Large intestine (tissue), 3 donors: ENCODE measurements around the gene ME3. TPM values are rescaled to one million over a fixed set of nuclear protein-coding genes. Genes with fewer than 3 reads are reported as not detected.

Experiments
- DNase-seq, 2 donors: peaks; one replicate each; pipeline versions ENCODE4 v3.0.0 to v3.0.0-alpha.2; 2013
- H3K27ac ChIP-seq: one replicate; pipeline ENCODE4 v1.5.1; 2013; ENCODE audit warnings: low read length
- H3K27me3 ChIP-seq: 2 replicates; pipeline ENCODE4 v1.6.1; 2013; ENCODE audit warnings: low read length; ENCODE audit not compliant: control insufficient read depth, insufficient read depth
- H3K36me3 ChIP-seq: 2 replicates; pipeline ENCODE4 v1.6.1; 2013; ENCODE audit warnings: low read length; ENCODE audit not compliant: control insufficient read depth, insufficient read depth
- H3K4me1 ChIP-seq: one replicate; pipeline ENCODE4 v1.6.1; 2013; ENCODE audit warnings: low read length; ENCODE audit not compliant: control insufficient read depth, insufficient read depth
- H3K4me3 ChIP-seq: one replicate; pipeline ENCODE4 v1.5.1; 2013; ENCODE audit warnings: low read length
- H3K9me3 ChIP-seq: one replicate; pipeline ENCODE4 v1.6.1; 2013; ENCODE audit warnings: mild to moderate bottlenecking, low read depth, low read length, moderate library complexity; ENCODE audit not compliant: control insufficient read depth
- WGBS: methylation state at CpG from one replicate; pipeline ENCODE4 v1.1.5; 2013; ENCODE audit warnings: low lambda C conversion rate; ENCODE audit not compliant: insufficient coverage; 5-methylcytosine and 5-hydroxymethylcytosine counted together
- polyA plus RNA-seq: library from polyadenylated mRNA; unstranded; fragments of 120-200 nt; gene quantifications from one replicate; pipeline ENCODE4 v1.2.1, GENCODE V29; 2013

Gene ME3
- polyA plus RNA-seq, 1 donor: 25.0 TPM

- WGBS: no CpG with 5 or more reads among the region's 5 CpGs
- Histone ChIP-seq H3K9me3 (no peaks in the 10 kb centered on the region), H3K27ac (no peak overlapping the region), H3K36me3 (peaks cover 6% of the 10 kb centered on the region), H3K4me3 (no peak overlapping the region), H3K27me3 (no peaks in the 10 kb centered on the region), H3K4me1 (no peaks in the 10 kb centered on the region)
- DNase-seq: no peak
Measured at GRCh38 chr11:86449993-86450629, 222.3 kb downstream of the ME3 start.

- WGBS: 100% methylated on average over 1 of the region's 3 CpGs
- H3K9me3 ChIP-seq: no peaks in the 10 kb centered on the region
- H3K27ac ChIP-seq: no peak overlapping the region
- no peak for DNase-seq
- H3K4me1 ChIP-seq: no peaks in the 10 kb centered on the region
- H3K4me3 ChIP-seq: no peak overlapping the region
- peaks cover 11% of the 10 kb centered on the region for H3K36me3 ChIP-seq
- H3K27me3 ChIP-seq: no peaks in the 10 kb centered on the region
Measured at GRCh38 chr11:86447763-86448480, 224.5 kb downstream of the ME3 start.

- no peak overlapping the region for H3K4me3 ChIP-seq
- peaks cover 11% of the 10 kb centered on the region for H3K36me3 ChIP-seq
- no CpG with 5 or more reads among the region's 12 CpGs for WGBS
- H3K9me3 ChIP-seq: no peaks in the 10 kb centered on the region
- H3K27me3 ChIP-seq: no peaks in the 10 kb centered on the region
- H3K4me1 ChIP-seq: no peaks in the 10 kb centered on the region
- no peak for DNase-seq
- H3K27ac ChIP-seq: no peak overlapping the region
Measured at GRCh38 chr11:86446924-86447285, 225.5 kb downstream of the ME3 start.

- DNase-seq: no peak
- no peak overlapping the region for H3K27ac ChIP-seq
- H3K9me3 ChIP-seq: no peaks in the 10 kb centered on the region
- no CpG with 5 or more reads among the region's 8 CpGs for WGBS
- no peaks in the 10 kb centered on the region for H3K27me3 ChIP-seq
- no peaks in the 10 kb centered on the region for H3K4me1 ChIP-seq
- no peak overlapping the region for H3K4me3 ChIP-seq
- H3K36me3 ChIP-seq: peaks cover 11% of the 10 kb centered on the region
Measured at GRCh38 chr11:86446163-86446923, 226.1 kb downstream of the ME3 start.

- H3K27me3 ChIP-seq: no peaks in the 10 kb centered on the region
- DNase-seq: no peak
- H3K4me3 ChIP-seq: no peak overlapping the region
- 83% methylated on average over 1 of the region's 1 CpG for WGBS
- H3K27ac ChIP-seq: no peak overlapping the region
- H3K9me3 ChIP-seq: no peaks in the 10 kb centered on the region
- peaks cover 11% of the 10 kb centered on the region for H3K36me3 ChIP-seq
- H3K4me1 ChIP-seq: no peaks in the 10 kb centered on the region
Measured at GRCh38 chr11:86444981-86445380, 227.4 kb downstream of the ME3 start.

GRCh38 chr11:86443415-86443814 is 229.0 kb downstream of the ME3 start:
- no peak overlapping the region for H3K4me3 ChIP-seq
- DNase-seq: no peak
- no peaks in the 10 kb centered on the region for H3K9me3 ChIP-seq
- no peaks in the 10 kb centered on the region for H3K27me3 ChIP-seq
- peaks cover 11% of the 10 kb centered on the region for H3K36me3 ChIP-seq
- no CpG with 5 or more reads among the region's 1 CpG for WGBS
- no peaks in the 10 kb centered on the region for H3K4me1 ChIP-seq
- H3K27ac ChIP-seq: no peak overlapping the region

DNA sequence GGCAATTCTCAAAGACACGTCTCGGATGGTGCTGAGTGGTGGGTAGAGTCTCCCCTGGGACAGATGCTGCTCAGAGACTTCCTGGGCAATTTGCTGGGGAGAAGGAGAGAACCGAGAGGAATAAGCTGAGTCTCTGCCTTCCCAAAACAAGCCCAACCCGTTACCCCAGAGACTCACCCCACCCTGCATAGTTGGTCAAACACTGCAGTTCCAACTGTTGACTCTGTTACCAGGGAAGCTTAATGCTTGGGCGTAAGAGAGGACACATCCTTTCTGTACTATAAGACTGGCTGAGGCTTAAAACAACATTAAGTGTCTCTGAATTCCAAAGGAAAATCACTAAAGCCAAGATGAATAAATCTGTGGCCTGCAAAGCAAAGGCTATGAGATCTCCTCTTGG is 229.6 kb downstream of the ME3 start:
- Histone ChIP-seq H3K36me3 (peaks cover 11% of the 10 kb centered on the region), H3K9me3 (no peaks in the 10 kb centered on the region), H3K27ac (no peak overlapping the region), H3K27me3 (no peaks in the 10 kb centered on the region), H3K4me1 (no peaks in the 10 kb centered on the region), H3K4me3 (no peak overlapping the region)
- WGBS: no CpG with 5 or more reads among the region's 5 CpGs
- no peak for DNase-seq

DNA sequence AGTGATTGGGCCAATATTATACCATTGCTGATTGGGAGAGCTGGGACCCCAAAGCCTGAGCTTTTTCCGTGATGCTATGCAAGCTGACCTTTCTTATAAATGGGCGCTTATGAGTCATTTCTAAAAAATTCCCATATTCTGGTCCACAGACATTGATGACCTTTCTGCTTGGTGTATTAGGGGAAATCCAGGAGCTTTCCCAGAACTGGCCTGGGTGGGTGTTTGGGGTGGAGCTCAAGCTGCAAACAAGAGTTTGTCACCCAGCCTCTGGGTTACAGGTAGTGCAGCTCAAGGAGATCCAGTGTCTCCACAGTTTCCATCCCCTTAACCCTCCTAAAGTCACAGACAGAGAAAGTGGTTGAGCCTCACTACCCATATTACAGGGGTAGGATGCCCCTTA is 230.0 kb downstream of the ME3 start:
- no peaks in the 10 kb centered on the region for H3K27me3 ChIP-seq
- no peak overlapping the region for H3K27ac ChIP-seq
- no peak overlapping the region for H3K4me3 ChIP-seq
- DNase-seq: no peak
- no peaks in the 10 kb centered on the region for H3K9me3 ChIP-seq
- no CpG with 5 or more reads among the region's 2 CpGs for WGBS
- peaks cover 11% of the 10 kb centered on the region for H3K36me3 ChIP-seq
- H3K4me1 ChIP-seq: no peaks in the 10 kb centered on the region

DNA sequence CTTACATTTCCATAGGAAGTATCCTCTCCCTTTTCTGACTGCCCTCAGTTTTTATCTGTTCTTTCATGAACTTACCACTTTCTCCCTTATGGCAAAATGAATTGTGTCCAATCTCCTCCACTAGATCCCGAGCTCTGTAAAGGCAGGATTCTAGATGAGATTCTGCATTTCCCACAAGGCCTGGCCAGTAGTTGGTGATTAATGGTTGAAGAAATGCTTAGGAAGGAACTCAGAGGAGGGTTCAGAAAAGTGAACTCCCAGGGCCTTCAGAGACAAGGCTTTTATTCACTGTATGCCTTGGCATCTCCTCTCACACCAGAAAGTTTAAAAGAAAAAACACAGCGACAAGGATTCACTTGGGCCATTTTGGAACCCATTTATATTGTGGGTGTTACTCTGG is 231.6 kb downstream of the ME3 start:
- H3K36me3 ChIP-seq: peaks cover 11% of the 10 kb centered on the region
- no peaks in the 10 kb centered on the region for H3K4me1 ChIP-seq
- H3K4me3 ChIP-seq: no peak overlapping the region
- H3K9me3 ChIP-seq: no peaks in the 10 kb centered on the region
- H3K27me3 ChIP-seq: no peaks in the 10 kb centered on the region
- no CpG with 5 or more reads among the region's 2 CpGs for WGBS
- H3K27ac ChIP-seq: no peak overlapping the region
- DNase-seq: no peak

DNA sequence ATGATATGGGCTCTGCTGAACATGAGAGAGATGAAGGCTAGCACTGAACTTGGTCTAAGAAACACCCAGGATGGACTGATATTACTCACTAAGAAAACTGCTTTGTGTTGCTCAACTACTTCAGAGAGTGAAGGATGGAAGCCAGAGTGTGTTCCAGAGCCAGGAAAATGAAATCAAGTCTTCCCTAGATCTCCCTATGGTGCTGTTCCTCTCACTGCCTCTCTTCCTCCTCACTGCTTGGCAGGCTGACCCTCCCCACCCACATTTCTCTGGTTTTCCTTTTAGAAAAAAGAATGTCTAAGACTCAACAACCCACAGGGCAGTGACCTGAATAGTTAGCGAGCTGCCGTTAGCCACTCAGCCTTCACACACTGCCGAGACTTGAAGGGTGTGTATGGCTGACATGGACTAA is 232.1 kb downstream of the ME3 start:
- WGBS: no CpG with 5 or more reads among the region's 3 CpGs
- DNase-seq: no peak
- Histone ChIP-seq H3K36me3 (peaks cover 7% of the 10 kb centered on the region), H3K27me3 (no peaks in the 10 kb centered on the region), H3K4me1 (no peaks in the 10 kb centered on the region), H3K9me3 (no peaks in the 10 kb centered on the region), H3K4me3 (no peak overlapping the region), H3K27ac (no peak overlapping the region)
